GM04503 (cell line): ENCODE results near the gene ZDHHC6.
"Not testable (repeated sequence)": the region's sequence is repeated elsewhere in the genome, so short reads cannot be mapped to it uniquely, and the experiment has no call there.

Source experiments
- DNase-seq: peaks from one replicate; pipeline ENCODE4 v3.0.0-alpha.2; 2012; ENCODE audit warnings: low read depth

ZDHHC6 gene

GRCh38 chr10:112446855-112447619 is at the start of gene ZDHHC6, which contains the start of gene VTI1A:
TSS of gene ZDHHC6 (minus strand) at chr10:112446914. CDS start at chr10:112445436, 1,478 bp downstream.
TSS of gene VTI1A (plus strand) at chr10:112447215. CDS start at chr10:112447374, 159 bp downstream.
- DNase-seq, result peak; percentile 48

GRCh38 chr10:112492736-112493135 is 46.0 kb upstream of the ZDHHC6 start:
- no peak for DNase-seq

- no peak for DNase-seq
Observed at GRCh38 chr10:112491144-112491543, 44.4 kb upstream of the ZDHHC6 start.

GRCh38 chr10:112490545-112490944 is 43.8 kb upstream of the ZDHHC6 start:
- no peak for DNase-seq

- DNase-seq, result no peak
Observed at GRCh38 chr10:112487964-112488363, 41.2 kb upstream of the ZDHHC6 start.

GRCh38 chr10:112484399-112484798 is 37.7 kb upstream of the ZDHHC6 start:
- no peak for DNase-seq

- DNase-seq, result no peak
Observed at GRCh38 chr10:112481602-112482001, 34.9 kb upstream of the ZDHHC6 start.

GRCh38 chr10:112475575-112476218 is 29.0 kb upstream of the ZDHHC6 start:
- no peak for DNase-seq

- no peak for DNase-seq
Observed at GRCh38 chr10:112471878-112472487, 25.3 kb upstream of the ZDHHC6 start.

GRCh38 chr10:112467541-112468075 is 20.9 kb upstream of the ZDHHC6 start:
- DNase-seq, result no peak

GRCh38 chr10:112466802-112467201 is 20.1 kb upstream of the ZDHHC6 start:
- DNase-seq, result no peak

- DNase-seq, result no peak
Observed at GRCh38 chr10:112465299-112465883, 18.7 kb upstream of the ZDHHC6 start.

- not testable (repeated sequence) for DNase-seq
Observed at GRCh38 chr10:112464074-112464473, 17.4 kb upstream of the ZDHHC6 start.

- DNase-seq, result peak; percentile 78
Observed at GRCh38 chr10:112461029-112461887, 14.5 kb upstream of the ZDHHC6 start.

- DNase-seq, result no peak
Observed at GRCh38 chr10:112460366-112460765, 13.7 kb upstream of the ZDHHC6 start.

- no peak for DNase-seq
Observed at GRCh38 chr10:112456533-112456932, 9.8 kb upstream of the ZDHHC6 start.

GRCh38 chr10:112454910-112455779 is 8.4 kb upstream of the ZDHHC6 start:
- DNase-seq, result no peak

GRCh38 chr10:112448888-112449287 is 2.2 kb upstream of the ZDHHC6 start:
- DNase-seq, result no peak

GRCh38 chr10:112447620-112447928 is 860 bp upstream of the ZDHHC6 start:
- DNase-seq, result no peak

- no peak for DNase-seq
Observed at GRCh38 chr10:112446055-112446854, 459 bp downstream of the ZDHHC6 start.
